Measurements from ENCODE around the gene SSPN. TPM values are rescaled to one million over a fixed set of nuclear protein-coding genes. Genes with fewer than 3 reads are reported as not detected.
A peak's percentile ranks its signal among the peaks of the same experiment; 100 is the strongest.

Gene SSPN
- total RNA-seq, 3 donors from 2014 or later = 17.7 to 22.1 (median 19.7) TPM

DNA sequence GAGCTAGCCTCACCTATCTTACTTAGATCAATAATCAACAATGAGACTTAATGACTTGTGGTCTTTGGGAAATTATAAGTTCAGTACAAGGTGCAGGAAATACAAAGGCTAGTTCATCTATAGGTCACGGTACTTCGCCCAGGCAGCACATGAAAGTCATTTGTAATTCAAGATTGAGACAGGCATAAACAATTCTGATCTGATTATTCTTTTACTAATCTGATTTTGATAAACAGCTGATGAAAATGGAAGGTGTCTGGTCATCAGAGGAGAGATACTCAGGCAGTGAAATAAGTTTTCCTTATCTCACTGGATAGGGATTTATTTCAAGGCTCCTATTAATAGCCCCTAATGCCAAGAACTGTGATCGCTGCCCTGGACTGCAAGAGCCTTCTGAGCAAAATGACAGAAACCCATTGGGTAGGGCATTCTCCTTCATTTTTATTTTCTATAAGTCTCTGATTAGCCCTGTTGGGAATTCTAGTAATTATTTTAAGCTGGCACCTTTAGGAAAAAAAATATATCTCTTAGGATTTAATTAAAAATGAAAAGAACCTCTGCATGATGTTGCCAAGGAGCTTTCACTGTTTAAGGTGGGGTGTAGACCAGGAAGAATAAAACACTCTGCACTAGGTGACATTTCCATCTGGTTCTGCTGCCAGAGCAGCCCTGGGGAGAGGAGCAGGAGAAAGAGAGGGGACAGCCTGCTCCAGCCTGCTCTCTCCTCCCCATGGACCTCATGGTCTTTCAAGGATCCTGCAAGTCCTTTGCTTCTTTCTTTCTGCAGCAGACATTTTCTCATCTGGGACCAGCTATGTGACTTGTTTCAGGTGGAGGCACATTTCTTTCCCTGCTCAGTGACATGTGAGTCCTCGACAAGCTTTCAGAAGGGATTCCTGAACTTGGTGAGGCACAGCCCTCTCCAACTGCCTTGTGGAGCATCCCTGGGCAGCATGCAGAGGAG, 44.8 kb downstream of the SSPN start:
- intact Hi-C loops (cut with DNase I; ENCODE audit: low total_unique reads) = no loop called here
- no peaks in the 10 kb centered on the region for H3K27me3 ChIP-seq
- no peak for TF ChIP-seq POLR2A (IDR thresholded peaks at IDR 0.05)
- TF ChIP-seq, protein P1, sequence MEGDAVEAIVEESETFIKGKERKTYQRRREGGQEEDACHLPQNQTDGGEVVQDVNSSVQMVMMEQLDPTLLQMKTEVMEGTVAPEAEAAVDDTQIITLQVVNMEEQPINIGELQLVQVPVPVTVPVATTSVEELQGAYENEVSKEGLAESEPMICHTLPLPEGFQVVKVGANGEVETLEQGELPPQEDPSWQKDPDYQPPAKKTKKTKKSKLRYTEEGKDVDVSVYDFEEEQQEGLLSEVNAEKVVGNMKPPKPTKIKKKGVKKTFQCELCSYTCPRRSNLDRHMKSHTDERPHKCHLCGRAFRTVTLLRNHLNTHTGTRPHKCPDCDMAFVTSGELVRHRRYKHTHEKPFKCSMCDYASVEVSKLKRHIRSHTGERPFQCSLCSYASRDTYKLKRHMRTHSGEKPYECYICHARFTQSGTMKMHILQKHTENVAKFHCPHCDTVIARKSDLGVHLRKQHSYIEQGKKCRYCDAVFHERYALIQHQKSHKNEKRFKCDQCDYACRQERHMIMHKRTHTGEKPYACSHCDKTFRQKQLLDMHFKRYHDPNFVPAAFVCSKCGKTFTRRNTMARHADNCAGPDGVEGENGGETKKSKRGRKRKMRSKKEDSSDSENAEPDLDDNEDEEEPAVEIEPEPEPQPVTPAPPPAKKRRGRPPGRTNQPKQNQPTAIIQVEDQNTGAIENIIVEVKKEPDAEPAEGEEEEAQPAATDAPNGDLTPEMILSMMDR (IDR thresholded peaks at IDR 0.05) = no peak
- no peak for TF ChIP-seq POLR2AphosphoS5 (IDR thresholded peaks at IDR 0.05)
- H3K27ac ChIP-seq = peak overlapping the region; percentile 83 to 90
- H3K9me3 ChIP-seq = no peaks in the 10 kb centered on the region
- H3K4me3 ChIP-seq = peak overlapping the region in 1 of 3 donors; percentile 6
- no peak for DNase-seq (ENCODE audit: low spot score in 2 of 2)
- H3K36me3 ChIP-seq = no peaks in the 10 kb centered on the region
- peaks cover 0 to 9% of the 10 kb centered on the region in 2 donors for H3K4me1 ChIP-seq

- TF ChIP-seq POLR2A (IDR thresholded peaks at IDR 0.05) (no peak), POLR2AphosphoS5 (IDR thresholded peaks at IDR 0.05) (no peak)
- TF ChIP-seq, protein P1 (IDR thresholded peaks at IDR 0.05) = no peak
- intact Hi-C loops (cut with DNase I; ENCODE audit: low total_unique reads) = no loop called here
- no peak overlapping the region for H3K4me3 ChIP-seq
- DNase-seq (ENCODE audit: low spot score in 2 of 2) = no peak
- H3K27ac ChIP-seq = peak overlapping the region in 1 of 2 donors; percentile 83
- H3K27me3 ChIP-seq = no peaks in the 10 kb centered on the region
- H3K4me1 ChIP-seq = peaks cover 0 to 13% of the 10 kb centered on the region in 2 donors
- no peaks in the 10 kb centered on the region for H3K36me3 ChIP-seq
- no peaks in the 10 kb centered on the region for H3K9me3 ChIP-seq
Measured at GRCh38 chr12:26241080-26241479, 45.7 kb downstream of the SSPN start.

- DNase-seq (ENCODE audit: low spot score in 2 of 2) = no peak
- TF ChIP-seq, protein P1 (IDR thresholded peaks at IDR 0.05) = no peak
- H3K4me1 ChIP-seq = peaks cover 0 to 13% of the 10 kb centered on the region in 2 donors
- intact Hi-C loops (cut with DNase I; ENCODE audit: low total_unique reads) = no loop called here
- H3K4me3 ChIP-seq = no peak overlapping the region
- H3K36me3 ChIP-seq = no peaks in the 10 kb centered on the region
- no peak overlapping the region for H3K27ac ChIP-seq
- H3K9me3 ChIP-seq = no peaks in the 10 kb centered on the region
- no peaks in the 10 kb centered on the region for H3K27me3 ChIP-seq
Measured at GRCh38 chr12:26242683-26243082, 47.3 kb downstream of the SSPN start.

DNA sequence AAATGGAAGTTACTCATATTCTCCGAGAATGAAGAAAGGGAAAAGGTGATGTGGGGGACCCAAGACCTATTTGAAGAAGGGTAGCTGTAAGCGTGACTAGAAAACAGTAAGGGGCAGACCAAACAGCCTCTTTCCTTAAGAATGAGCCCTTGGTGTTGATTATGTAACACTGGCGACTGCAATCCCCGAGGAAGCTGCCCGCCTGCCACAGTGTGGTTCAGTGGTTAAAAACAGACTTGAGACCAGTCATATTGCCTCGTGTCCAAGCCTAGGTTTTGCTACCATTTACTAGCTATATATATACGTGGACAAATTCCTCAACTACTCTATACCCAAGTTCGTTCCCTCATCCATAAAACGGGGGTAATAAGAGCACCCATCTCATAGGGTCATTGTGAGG, 49.1 kb downstream of the SSPN start:
- DNase-seq (ENCODE audit: low spot score in 2 of 2) = no peak
- Histone ChIP-seq H3K27me3 (no peaks in the 10 kb centered on the region), H3K4me1 (peaks cover 0 to 4% of the 10 kb centered on the region in 2 donors), H3K27ac (no peak overlapping the region), H3K36me3 (no peaks in the 10 kb centered on the region), H3K4me3 (no peak overlapping the region), H3K9me3 (peaks cover 0 to under 1% of the 10 kb centered on the region in 2 donors)
- intact Hi-C loops (cut with DNase I; ENCODE audit: low total_unique reads) = no loop called here
- TF ChIP-seq POLR2A (IDR thresholded peaks at IDR 0.05) (no peak), POLR2AphosphoS5 (IDR thresholded peaks at IDR 0.05) (no peak)
- TF ChIP-seq, protein P1 (IDR thresholded peaks at IDR 0.05) = no peak
